ENCODE measurements around the gene AADACL4.

Gene AADACL4

DNA sequence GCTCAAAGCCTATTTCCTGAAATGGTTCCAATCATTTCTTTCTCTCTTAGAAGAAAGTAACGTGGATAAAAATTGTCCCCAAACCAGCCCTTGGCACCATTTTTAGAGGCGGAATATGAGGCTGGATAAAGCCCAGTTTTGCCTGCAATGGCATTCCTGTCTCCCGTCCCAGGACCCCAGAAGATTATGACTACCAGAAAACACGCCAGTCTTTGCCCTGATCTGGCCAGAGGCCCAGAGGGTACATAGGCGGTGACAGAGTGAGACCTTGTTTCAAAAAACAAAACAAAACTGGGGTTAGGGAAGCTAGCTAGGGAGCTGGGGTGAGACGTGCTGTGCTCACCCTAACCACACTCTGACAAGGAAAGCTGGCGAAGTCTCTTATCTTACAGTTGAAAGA is at the start of gene AADACL4:
TSS of gene AADACL4 (plus strand) at position 301 of the 400 bp plus-strand sequence. CDS start 462 bp downstream, outside the sequence.
- FAIRE-seq (no peak), DNase-seq (ENCODE audit: low spot score) (no peak)

DNA sequence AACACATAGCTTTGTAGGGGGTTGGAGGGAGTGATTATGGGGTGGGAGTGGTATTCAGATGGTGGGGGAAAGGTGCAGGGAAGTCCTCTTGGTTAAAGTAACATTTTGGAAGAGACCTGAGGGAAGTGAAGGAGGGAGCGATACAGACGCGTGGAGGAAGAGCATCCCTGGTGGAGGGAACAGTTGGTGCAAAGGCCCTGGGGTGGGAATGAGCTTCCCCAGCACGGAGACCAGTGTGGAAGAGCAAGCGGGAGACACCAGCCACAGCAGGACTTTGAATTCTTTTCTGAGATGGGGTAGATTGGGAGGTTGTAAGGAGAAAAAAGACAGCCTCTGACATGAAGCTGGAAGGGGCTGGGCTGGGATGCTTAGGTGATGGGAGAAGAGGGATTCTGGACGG is 49.4 kb upstream of the AADACL4 start:
- no peak for FAIRE-seq

DNA sequence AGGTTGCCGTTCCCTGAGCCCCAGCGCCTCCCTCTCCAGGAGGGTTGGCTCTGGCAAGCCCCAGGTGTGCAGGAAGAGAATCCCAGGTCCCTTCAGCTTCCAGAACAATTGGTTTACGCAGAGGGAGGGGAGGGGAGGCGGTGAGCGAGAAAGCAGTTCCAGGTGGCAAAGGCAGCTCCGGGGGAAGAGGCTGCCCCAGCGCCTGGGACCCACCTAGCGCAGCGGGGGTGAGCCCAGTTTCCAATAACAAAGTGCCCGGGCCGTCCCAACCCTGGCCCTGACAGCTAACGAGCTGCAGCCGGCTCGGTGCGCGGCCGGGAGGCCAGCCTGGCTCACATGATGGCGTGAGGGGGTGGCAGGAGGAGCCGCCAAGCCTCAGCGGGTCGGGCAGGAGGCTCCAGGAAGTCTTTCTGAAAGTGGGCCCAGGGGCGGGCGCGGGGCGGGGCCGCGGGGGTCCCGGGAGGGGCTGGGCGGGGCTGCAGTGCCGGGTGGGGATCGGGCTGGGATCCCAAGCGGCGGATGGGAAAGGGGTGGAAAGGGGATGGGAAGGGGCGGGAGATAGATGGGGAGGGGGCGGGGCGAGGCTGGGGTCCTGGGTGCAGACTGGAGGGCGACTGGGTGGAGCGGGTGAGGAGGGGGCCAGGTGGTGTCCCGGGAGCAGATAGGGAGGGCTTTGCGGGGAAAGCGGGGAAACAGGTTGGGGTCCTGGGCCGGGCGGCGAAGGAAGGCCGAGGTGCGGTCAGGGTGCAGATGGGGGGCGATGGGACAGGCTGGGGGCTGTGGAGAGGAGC is 48.7 kb upstream of the AADACL4 start:
- FAIRE-seq, result no peak
- peak; percentile 61 for DNase-seq (ENCODE audit: low spot score)

More for the DNA sequence above, 49.4 kb upstream of the AADACL4 start:
- DNase-seq (ENCODE audit: low spot score), result no peak

DNA sequence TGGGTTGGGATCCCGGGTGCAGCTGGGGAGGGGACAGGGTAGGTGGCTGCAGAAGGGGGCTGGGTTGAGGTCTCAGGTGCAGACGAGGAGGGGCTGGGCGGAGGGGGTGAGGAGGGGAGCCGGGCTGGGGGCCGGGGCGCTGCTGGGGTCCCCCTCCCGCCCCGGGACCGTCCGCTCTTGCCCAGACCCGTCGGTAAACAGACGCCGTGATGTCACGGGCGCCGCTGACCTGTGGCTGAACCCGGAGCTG is 48.2 kb upstream of the AADACL4 start:
- DNase-seq (ENCODE audit: low spot score) (no peak), FAIRE-seq (no peak)

DNA sequence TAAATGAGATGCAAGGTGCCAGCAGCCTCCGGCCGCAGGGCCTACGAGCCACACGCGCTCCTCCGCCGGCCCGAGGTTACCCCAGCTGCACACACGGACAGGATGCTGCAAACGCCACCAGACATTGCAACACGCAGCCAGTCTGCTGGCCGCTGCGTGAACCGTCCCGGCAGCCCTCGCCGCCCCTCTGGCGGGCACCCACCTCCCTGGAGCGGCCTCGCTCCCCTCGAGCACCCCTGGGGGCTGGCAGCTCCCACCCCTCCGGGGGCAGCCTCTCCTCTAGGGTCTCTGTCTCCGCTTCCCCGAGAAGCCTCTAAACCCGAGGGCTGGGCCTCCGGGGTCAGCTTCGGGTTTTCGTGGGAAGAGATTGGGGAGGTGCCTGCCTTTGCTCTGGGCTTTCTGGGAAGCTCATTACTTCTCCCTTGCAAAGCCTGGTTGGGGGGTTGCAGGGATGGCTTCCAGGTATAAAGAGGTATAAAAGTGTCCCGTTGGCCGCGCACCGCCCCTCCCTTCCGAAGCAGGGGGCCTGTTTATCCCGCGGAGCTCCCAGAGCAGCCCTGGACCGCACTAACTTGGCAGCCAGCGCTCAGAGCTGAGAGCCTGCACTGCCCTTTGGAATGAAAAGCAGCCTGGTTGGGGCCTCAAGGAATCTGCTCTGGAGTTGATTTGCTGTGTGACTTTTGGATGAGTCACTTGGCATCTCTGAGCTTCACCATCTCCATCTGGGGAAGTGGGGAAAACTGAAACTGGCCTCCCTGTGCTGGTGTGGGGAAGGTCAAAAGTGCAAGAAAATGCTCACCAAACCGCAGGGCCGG is 47.7 kb upstream of the AADACL4 start:
- FAIRE-seq (peak; percentile 59), DNase-seq (ENCODE audit: low spot score) (peak; percentile 85)

DNA sequence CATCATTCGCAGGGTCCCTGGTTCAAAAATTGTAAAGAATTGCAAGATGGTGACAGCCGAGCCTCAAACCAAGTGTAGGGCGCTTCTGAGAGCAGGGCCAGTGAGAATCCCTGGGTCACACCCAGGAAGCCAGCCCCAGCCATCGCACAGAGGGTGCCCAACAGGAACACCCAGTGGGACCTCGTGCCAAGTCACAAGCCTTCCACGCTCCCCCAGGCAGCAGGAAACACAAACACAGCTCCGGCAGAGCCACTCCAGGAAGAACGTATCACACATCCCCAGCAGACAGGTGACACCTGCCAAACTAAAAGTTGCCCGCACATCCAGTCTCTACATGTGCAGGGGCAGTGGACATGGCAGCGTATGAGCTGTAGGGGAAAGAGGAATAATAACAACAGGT is 46.1 kb upstream of the AADACL4 start:
- DNase-seq (ENCODE audit: low spot score) (no peak), FAIRE-seq (no peak)

DNA sequence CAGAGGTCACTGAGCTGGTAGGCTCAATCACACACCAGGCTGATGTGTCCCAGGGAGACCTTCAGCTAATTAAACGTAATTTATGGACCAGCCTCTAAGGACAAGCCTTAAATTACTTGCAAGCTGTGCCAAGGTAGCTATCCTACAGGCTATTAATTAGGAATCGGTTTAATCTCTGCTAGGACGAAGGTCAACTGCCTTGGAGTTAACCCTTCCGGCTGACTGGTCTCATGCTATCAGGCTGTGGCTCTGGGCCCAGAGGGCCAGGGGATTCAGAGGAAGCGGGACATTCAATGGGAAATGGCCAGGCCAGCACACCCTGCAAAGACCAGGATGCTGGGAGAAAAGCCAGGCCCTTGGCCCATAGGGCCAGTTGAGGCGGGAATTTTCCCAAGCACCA is 44.9 kb upstream of the AADACL4 start:
- DNase-seq (ENCODE audit: low spot score), result no peak
- no peak for FAIRE-seq

DNA sequence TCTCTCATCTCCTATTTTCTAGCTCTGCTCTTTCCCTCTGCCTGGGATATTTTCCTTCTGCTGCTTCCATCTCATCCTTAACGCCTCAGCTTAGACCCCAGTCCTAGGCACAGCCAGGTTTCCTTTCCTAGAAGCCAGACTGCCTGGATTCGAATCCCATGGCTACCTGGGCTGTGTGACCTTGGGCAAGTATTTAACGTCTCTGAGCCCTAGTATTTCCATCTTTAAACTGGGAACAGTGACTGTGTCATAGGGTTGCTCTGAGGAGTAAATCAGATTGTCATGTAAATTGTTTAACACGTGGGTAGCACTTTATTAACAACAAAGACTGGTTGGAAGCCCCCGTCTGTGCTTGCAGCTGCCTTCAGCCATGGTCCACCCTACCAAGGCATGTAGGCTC is 44.2 kb upstream of the AADACL4 start:
- no peak for DNase-seq (ENCODE audit: low spot score)

DNA sequence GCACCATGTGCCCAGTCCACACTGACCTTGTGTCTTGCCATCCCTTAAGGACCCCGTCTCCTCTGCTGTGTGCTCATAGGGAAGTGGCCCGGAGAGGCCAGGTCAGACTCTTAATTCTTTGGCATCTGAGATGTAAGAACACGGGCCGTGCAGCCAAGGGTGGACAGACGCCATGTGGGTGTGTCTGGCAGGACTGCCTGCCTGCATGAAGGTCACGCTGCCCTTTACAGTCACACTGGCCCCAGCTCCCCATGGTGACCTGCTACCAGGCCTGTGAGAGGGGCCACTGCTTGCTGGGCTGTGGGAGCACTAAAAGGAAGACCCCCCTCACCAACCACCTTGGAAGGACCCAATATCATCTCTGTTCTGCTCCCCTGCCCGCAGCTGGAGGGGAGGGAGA is 43.5 kb upstream of the AADACL4 start:
- no peak for DNase-seq (ENCODE audit: low spot score)
- no peak for FAIRE-seq

More for the DNA sequence above, 44.2 kb upstream of the AADACL4 start:
- FAIRE-seq, result no peak

DNA sequence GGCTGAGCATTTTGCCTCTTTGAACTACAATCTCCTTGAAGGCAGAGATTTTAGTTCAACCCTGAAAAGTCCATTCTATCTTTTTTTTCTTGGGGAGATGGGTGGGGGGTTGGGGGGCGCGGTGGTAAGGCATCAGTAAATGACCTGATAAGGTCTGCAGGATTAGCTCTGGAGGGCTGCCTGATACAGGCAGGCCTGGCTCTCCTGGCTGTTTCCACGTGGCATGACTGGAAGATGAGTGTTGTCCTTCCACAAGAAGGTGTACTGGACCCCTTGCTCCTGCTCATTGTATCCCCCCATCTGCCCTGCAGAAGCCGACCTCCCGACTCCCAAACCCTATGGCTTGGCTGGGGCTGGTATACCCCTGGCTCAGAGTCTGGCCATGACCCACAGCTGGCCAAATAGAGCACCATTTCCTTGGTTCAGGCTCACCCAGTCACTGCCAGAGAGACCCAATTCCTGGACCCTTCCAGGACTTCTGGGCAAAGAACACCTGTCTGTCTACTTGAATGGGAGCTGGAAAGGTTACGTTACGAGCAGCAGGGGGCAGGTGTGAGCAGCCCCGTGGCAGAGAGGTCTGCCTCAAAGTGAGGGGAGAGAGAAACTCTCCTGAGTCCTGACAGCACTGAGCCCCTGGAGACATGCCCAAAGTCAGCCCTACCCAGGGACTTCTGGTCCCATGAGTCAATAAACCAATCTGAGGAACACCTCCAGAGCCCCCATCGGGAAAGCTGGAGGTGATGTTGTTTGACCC is 42.8 kb upstream of the AADACL4 start:
- DNase-seq (ENCODE audit: low spot score) (no peak), FAIRE-seq (no peak)

DNA sequence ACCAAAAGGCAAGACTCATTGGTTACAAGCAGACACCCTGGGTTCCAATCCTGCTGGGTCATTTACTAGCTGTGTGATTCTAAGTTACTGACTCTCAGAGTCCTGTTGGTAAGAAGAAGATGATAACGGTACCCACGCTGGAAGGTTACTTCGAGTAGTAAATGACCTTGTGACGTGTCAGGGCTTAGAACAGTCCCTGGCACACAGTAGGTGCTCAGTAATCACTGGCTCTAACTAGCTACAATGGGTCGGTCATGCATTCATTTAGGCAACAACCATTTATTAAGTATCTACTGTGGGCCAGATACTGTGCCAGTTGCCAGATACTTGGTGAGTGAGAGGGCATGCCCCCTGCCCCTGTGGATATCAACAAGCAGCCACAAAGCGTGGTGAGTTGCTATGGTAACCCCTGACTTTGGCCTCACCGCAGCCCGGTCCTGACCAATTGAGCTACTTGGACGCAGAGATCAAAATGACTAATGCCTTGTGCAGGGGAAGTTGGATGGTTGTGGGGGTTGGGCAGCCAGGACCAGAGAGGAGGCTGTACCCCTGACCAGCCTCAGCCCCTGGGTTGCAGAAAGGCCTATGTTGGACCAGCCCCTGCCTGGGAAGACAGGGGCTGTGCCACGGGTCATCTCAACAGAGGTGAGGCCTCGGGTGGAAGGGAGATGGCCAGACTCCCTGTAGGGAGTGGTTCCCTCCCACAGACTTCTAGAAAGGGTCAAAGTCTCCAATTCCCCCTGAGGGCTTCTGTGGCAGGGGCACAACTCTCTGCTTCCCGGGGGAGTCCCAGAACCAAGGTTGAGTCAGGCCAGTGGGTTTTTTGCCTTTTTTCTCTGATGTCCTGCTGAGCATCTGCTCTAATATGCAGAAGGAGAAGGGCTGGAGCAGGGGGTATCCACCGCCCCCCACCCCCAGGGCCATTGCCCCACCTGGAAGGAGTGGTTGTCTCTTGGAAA is 41.9 kb upstream of the AADACL4 start:
- peak; percentile 30 for FAIRE-seq

DNA sequence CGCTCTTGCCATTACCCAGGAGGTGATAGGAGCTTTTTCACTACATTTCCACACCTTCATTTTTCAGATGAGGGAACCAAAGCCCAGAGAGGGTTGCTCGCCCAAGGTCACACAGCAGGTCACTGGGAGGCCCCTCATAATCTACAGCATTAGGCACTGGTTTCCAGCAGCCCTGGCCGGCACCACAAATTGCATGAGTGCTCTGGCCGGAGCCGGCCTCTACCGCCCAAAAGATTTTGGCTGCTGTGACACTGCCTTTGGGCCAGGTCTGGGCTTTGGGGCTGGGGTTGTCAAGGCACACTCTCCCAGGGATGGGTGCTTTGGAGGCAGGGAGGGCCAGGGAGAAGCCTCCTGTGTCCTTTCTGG is 41.2 kb upstream of the AADACL4 start:
- no peak for FAIRE-seq
- DNase-seq (ENCODE audit: low spot score), result no peak

More for the DNA sequence above, 41.9 kb upstream of the AADACL4 start:
- DNase-seq (ENCODE audit: low spot score), result peak; percentile 68

DNA sequence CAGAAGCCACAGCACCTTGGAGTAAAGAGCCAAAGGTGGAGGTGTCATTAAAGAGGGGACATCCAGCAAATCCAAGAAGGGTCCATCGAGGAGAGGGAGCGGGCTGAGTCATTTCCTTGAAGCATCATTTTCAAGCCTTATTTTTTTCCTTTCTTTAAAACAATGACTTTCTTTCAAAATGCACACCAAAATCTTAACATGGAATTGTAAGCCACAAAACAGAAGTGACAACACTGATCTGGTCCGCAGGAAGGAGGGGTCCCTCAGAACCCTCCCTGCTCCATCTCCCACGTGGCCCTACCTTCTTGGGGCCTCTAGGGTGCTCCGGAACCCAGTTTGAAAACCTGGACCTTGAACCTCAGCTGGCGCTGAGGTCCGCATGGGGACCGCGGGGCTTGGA is 40.7 kb upstream of the AADACL4 start:
- FAIRE-seq (no peak), DNase-seq (ENCODE audit: low spot score) (no peak)

DNA sequence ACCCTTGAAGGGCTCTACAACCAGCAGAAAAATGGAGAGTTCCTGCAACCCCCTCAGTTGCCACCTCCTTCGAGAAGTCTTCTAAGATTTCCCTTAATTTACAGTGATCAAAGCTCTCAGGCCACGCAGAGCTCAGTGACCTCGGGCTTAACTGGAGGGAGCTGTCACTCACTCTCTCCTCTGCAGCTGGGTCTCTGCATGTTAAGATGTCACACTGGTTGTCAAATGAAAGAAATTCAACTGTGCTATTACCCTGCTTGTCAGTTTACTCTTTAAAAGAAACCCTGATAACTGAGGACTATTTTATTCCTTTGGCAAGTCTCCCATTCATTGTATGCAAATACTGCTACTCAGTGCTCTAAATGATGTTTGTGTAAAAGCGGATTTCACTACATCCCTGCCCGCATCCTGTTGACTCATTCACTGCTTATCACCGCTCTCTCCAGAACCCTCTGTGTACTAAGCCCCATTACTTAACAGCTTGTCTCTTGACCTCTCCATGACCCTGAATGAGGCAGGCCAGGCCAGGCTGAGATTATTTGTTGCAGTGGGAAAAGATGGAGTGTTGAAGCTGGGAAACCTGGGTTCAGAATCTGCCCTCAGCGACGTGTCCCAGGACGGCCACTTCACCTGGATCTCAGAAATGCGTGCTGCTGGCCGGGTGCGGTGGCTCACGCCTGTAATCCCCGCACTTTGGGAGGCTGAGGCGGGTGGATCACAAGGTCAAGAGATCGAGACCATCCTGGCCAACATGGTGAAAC is 39.6 kb upstream of the AADACL4 start:
- FAIRE-seq (peak; percentile 71), DNase-seq (ENCODE audit: low spot score) (peak; percentile 90)

DNA sequence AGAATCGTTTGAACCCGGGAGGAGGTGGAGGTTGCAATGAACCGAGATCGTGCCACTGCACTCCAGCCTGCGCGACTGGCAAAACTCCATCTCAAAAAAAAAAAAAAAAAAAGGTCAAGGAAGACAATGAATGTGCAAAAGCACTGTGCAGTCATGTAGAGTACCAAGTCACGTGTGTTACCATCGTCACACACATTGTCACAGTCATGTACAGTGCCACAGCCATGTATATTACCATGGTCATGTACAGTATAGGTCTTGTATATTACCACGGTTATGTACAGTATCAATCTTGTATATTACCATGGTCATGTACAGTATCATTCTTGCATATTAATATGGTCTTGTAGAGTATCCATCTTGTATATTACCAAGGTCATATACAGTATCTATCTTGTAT is 38.9 kb upstream of the AADACL4 start:
- no peak for DNase-seq (ENCODE audit: low spot score)
- FAIRE-seq, result no peak

DNA sequence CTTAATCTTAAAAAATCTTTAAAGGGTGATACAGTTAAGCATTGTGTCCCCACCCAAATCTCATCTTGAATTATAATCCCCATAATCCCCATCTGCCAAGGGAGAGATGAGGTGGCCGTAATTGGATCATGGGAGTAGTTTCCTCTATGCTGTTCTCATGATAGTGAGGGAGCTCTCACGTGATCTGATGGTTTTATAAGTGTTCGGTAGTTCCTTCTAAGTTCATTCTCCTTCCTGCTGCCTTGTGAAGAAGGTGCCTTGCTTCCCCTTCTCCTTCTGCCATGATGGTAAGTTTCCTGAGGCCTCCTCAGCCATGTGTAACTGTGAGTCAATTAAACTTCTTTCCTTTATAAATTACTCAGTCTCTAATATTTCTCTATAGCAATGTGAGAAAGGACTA is 36.6 kb upstream of the AADACL4 start:
- no peak for FAIRE-seq
- DNase-seq (ENCODE audit: low spot score), result no peak

DNA sequence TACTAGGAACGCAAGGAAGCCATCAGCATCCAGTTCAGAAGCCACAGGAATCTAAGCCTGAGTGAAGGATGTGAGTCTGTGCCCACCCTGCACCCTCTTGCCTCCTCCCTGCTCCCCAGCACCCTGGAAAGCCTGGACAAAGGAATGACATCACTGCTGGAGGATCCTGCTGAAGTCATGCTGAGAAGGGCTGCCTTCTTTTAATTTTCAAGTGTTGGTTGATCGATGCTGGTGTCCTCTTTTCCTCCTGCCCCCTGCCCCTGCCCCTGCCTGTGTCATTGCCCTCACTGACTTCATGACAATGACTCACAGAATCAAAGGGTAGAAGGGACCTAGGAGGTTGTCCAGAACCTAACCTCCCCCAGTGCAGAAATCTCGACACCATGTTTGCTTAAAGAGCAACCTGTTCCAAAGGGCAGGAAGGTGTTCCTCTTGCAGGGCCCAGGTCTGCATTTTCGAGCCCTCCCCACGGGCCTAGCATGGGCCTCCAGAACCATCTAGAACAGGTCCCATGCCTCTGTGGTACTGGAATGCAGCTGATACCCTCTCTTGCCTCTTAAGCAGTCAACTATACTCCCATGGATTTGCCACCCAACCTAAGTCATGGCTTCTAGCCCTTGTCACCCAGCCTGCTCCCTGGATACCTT is 35.5 kb upstream of the AADACL4 start:
- FAIRE-seq, result no peak

DNA sequence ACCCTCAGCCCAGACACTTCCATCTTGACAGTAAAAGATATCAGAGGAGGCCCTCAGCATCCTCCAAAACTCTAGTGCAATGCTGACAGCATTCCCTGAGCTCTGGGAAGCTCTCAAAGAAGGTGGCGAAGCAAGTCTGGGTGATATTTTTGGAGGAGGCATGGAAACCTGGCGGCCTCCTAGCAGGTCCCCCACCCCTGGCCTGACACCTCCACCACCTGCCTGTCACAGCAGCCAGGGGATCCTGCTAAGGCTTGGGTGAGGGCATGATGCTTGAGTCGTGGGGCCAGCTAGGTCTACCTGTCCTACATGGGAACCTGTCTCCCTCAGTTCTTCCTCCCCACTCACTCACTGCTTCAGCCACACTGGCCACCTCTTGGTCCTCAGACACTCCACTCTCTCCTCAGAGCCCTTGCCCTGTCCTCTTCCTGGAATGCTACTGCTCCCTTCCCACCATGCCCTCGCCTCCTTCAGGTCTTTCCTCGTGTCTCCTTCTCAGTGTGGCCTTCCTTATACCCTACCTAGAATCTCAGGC is 34.3 kb upstream of the AADACL4 start:
- DNase-seq (ENCODE audit: low spot score), result no peak
- no peak for FAIRE-seq

More for the DNA sequence above, 35.5 kb upstream of the AADACL4 start:
- no peak for DNase-seq (ENCODE audit: low spot score)

DNA sequence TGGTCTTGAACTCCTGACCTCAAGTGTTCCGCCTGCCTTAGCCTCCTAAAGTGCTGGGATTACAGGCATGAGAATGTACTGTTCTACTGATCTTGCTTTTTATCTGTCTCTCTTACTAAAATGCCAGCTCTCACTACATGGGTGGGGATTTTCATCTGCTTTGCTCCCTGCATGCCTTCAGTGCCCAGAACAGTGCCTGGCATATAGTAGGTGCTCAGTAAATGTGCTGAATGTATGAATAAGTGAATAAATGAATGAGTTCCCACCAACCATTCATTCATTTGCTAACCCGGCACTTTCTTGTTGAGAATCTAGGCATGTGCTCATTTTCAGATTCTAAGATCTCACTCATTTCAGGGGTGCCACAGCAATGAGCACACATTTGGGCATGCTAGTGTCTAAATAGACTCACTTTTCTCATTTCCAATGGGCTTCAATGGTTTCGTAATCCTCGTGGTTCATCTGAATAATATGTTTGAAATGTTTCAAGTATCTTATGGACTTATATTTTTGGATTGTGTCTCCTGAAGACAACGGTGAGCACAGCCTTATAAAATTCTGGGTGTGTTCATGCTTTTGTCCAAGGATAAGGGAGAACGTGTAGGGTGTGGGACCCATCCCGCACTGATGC is 33.5 kb upstream of the AADACL4 start:
- no peak for FAIRE-seq
- no peak for DNase-seq (ENCODE audit: low spot score)

All from urothelium cell line (cell line).